Measurements from ENCODE around the gene SMYD2. TPM values are rescaled to one million over a fixed set of nuclear protein-coding genes. Genes with fewer than 3 reads are reported as not detected.

The SMYD2 gene
- total and polyA plus RNA-seq, 2 donors (not counting 3 experiments of a cell fraction or from before 2014, with no cell fraction given): 8.0 to 20.9 TPM

DNA sequence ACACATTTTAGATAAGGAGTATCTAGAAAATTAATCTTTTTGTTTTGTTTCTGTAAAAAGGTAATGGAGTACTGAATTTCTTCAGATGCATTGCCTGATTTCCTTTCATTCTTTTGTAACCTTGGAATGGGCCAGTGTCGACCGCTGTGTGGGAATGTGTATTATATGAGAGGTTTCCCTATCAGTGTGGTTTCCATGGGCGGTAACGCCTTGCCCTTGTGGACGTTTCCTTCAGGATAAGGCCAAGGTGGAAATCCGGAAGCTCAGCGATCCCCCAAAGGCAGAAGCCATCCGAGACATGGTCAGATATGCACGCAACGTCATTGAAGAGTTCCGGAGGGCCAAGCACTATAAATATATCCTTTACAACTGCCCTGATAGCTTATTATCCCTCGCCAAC, 49.8 kb downstream of the SMYD2 start:
- no peak overlapping the region for H3K27ac ChIP-seq (ENCODE audit: insufficient read depth, low read depth, low read length)
- ChIA-PET CTCF (interaction anchor here (0.9 to 11.6 kb wide), 23 partner anchors 14 to 1196 kb away, joined by 3 to 671 read pairs (median 16); no protein-coding TSS in a partner anchor), POLR2A (interaction anchor here (1.1 kb wide), 1 partner anchor 116 kb away, joined by 3 read pairs; no protein-coding TSS in a partner anchor)
- H4K20me1 ChIP-seq (replicated peaks; ENCODE audit: control insufficient read depth, extremely low read depth, insufficient read depth, low read length): no peaks in the 10 kb centered on the region
- dilution Hi-C loops (cut with MboI; ENCODE audit: extremely low pct_ligation_motif_present, low sequenced_read_pairs): loop anchor here (25.0 kb wide), 1 partner anchor 257 kb away; no protein-coding TSS in a partner anchor
- no peak overlapping the region for H3K4me2 ChIP-seq (ENCODE audit: insufficient read depth, low read length)
- FAIRE-seq (no peak), DNase-seq (ENCODE audit: low read depth, low spot score) (no peak)
- peaks cover 9% of the 10 kb centered on the region for H3K4me1 ChIP-seq (ENCODE audit: control insufficient read depth, extremely low read depth, insufficient read depth, low read length)
- H3K79me2 ChIP-seq (ENCODE audit: control insufficient read depth, insufficient read depth, low read length): no peaks in the 10 kb centered on the region
- no TSS peak for BruUV-seq (replicated peaks)
- no peak overlapping the region for H3K9ac ChIP-seq (replicated peaks; ENCODE audit: extremely low read depth, insufficient read depth, low read length)
- no peak for TF ChIP-seq MYC (IDR thresholded peaks at IDR 0.05; ENCODE audit: low read depth, low read length)
- intact Hi-C loops (cut with micrococcal nuclease): loop anchor here (5.0 kb wide), 3 partner anchors 343 to 1208 kb away; partner anchors contain the start of gene PROX1
- H2AFZ ChIP-seq (ENCODE audit: low read depth, low read length): no peak overlapping the region
- no peaks in the 10 kb centered on the region for H3K9me3 ChIP-seq (replicated peaks; ENCODE audit: control insufficient read depth, insufficient read depth, low read length)
- H3K27me3 ChIP-seq (ENCODE audit: control insufficient read depth in 2 of 2, insufficient read depth in 2 of 2, low read length in 2 of 2): no peaks in the 10 kb centered on the region
- H3K36me3 ChIP-seq (ENCODE audit: control insufficient read depth in 2 of 2, extremely low read depth in 1 of 2, insufficient read depth in 2 of 2, low read length in 2 of 2): no peaks in the 10 kb centered on the region
- H3K4me3 ChIP-seq (replicated peaks in 1 of 3; ENCODE audit: insufficient read depth in 1 of 3, low read depth in 1 of 3, low read length in 3 of 3): no peak overlapping the region
- H3K9me1 ChIP-seq (replicated peaks; ENCODE audit: control insufficient read depth, extremely low read depth, insufficient read depth, low read length): no peaks in the 10 kb centered on the region

DNA sequence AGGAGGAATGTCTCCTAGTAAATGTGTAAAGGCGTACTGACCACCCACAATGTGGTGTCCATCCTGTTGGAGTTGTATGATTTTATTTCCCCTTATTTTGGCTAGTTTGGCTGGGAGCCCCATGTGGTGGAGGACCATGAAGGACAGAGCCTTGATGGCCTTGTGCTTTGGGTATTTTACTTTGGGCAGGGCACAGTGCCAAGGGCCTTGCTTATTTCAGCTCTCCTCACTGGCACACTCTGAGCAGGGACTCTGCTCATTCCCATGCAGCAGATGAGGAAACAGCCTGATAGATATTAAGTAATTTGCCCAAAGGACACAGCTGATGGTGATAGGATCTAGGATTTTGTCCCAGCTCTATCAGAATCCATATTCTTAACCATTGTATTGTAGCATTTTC, 50.2 kb downstream of the SMYD2 start:
- dilution Hi-C loops (cut with MboI; ENCODE audit: extremely low pct_ligation_motif_present, low sequenced_read_pairs): loop anchor here (25.0 kb wide), 1 partner anchor 256 kb away; no protein-coding TSS in a partner anchor
- ChIA-PET CTCF (interaction anchor here (0.5 to 11.6 kb wide), 56 partner anchors 10 to 1211 kb away, joined by 3 to 671 read pairs (median 8); partner anchors contain the start of genes CENPF, PROX1 and PTPN14), POLR2A (interaction anchor here (1.1 kb wide), 1 partner anchor 117 kb away, joined by 3 read pairs; no protein-coding TSS in a partner anchor)
- intact Hi-C loops (cut with micrococcal nuclease): loop anchor here (5.0 kb wide), 3 partner anchors 344 to 1209 kb away; partner anchors contain the start of gene PROX1
- H3K4me2 ChIP-seq (ENCODE audit: insufficient read depth, low read length): no peak overlapping the region
- H3K27ac ChIP-seq (ENCODE audit: insufficient read depth, low read depth, low read length): no peak overlapping the region
- no peak for FAIRE-seq
- H2AFZ ChIP-seq (ENCODE audit: low read depth, low read length): no peak overlapping the region
- no peak overlapping the region for H3K4me3 ChIP-seq (replicated peaks in 1 of 3; ENCODE audit: insufficient read depth in 1 of 3, low read depth in 1 of 3, low read length in 3 of 3)
- no peaks in the 10 kb centered on the region for H3K9me1 ChIP-seq (replicated peaks; ENCODE audit: control insufficient read depth, extremely low read depth, insufficient read depth, low read length)
- no peaks in the 10 kb centered on the region for H3K9me3 ChIP-seq (replicated peaks; ENCODE audit: control insufficient read depth, insufficient read depth, low read length)
- TF ChIP-seq MYC (IDR thresholded peaks at IDR 0.05; ENCODE audit: low read depth, low read length) (no peak), EZH2 (IDR thresholded peaks at IDR 0.05; ENCODE audit: borderline replicate concordance, low read depth, low read length, severe bottlenecking) (no peak), JUN (IDR thresholded peaks at IDR 0.05; ENCODE audit: borderline replicate concordance, insufficient read depth, insufficient read length, low read depth) (no peak), POLR2AphosphoS5 (IDR thresholded peaks at IDR 0.05; ENCODE audit: insufficient read depth, low read depth, low read length) (no peak), POLR2A (IDR thresholded peaks at IDR 0.05; ENCODE audit: low read depth, low read length) (no peak), GATA2 (IDR thresholded peaks at IDR 0.05; ENCODE audit: insufficient read depth, insufficient read length, low read depth, low read length) (no peak), FOS (IDR thresholded peaks at IDR 0.05; ENCODE audit: borderline replicate concordance, insufficient read depth, low read length) (no peak)
- TF ChIP-seq, protein P1, sequence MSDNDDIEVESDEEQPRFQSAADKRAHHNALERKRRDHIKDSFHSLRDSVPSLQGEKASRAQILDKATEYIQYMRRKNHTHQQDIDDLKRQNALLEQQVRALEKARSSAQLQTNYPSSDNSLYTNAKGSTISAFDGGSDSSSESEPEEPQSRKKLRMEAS (IDR thresholded peaks at IDR 0.05; ENCODE audit: insufficient read depth, insufficient read length): no peak
- TF ChIP-seq, protein P2, sequence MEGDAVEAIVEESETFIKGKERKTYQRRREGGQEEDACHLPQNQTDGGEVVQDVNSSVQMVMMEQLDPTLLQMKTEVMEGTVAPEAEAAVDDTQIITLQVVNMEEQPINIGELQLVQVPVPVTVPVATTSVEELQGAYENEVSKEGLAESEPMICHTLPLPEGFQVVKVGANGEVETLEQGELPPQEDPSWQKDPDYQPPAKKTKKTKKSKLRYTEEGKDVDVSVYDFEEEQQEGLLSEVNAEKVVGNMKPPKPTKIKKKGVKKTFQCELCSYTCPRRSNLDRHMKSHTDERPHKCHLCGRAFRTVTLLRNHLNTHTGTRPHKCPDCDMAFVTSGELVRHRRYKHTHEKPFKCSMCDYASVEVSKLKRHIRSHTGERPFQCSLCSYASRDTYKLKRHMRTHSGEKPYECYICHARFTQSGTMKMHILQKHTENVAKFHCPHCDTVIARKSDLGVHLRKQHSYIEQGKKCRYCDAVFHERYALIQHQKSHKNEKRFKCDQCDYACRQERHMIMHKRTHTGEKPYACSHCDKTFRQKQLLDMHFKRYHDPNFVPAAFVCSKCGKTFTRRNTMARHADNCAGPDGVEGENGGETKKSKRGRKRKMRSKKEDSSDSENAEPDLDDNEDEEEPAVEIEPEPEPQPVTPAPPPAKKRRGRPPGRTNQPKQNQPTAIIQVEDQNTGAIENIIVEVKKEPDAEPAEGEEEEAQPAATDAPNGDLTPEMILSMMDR (IDR thresholded peaks at IDR 0.05; ENCODE audit: extremely low read depth in 1 of 2, insufficient read depth in 1 of 2, low read depth in 1 of 2, low read length in 2 of 2): no peak
- no peaks in the 10 kb centered on the region for H3K27me3 ChIP-seq (ENCODE audit: control insufficient read depth in 2 of 2, insufficient read depth in 2 of 2, low read length in 2 of 2)
- H4K20me1 ChIP-seq (replicated peaks; ENCODE audit: control insufficient read depth, extremely low read depth, insufficient read depth, low read length): no peaks in the 10 kb centered on the region
- no peaks in the 10 kb centered on the region for H3K36me3 ChIP-seq (ENCODE audit: control insufficient read depth in 2 of 2, extremely low read depth in 1 of 2, insufficient read depth in 2 of 2, low read length in 2 of 2)
- no peak overlapping the region for H3K9ac ChIP-seq (replicated peaks; ENCODE audit: extremely low read depth, insufficient read depth, low read length)
- BruUV-seq (replicated peaks): no TSS peak
- H3K79me2 ChIP-seq (ENCODE audit: control insufficient read depth, insufficient read depth, low read length): no peaks in the 10 kb centered on the region
- H3K4me1 ChIP-seq (ENCODE audit: control insufficient read depth, extremely low read depth, insufficient read depth, low read length): peaks cover 9% of the 10 kb centered on the region
- DNase-seq (ENCODE audit: low read depth, low spot score): no peak
